Peyer's patch (tissue), 4 donors: ENCODE measurements around the gene FOXG1. TPM values are rescaled to one million over a fixed set of nuclear protein-coding genes. Genes with fewer than 3 reads are reported as not detected.

Source experiments
- DNase-seq, 3 donors: peaks; one replicate each; pipeline ENCODE4 v3.0.0-alpha.2; 2017 to 2019
- H3K27ac ChIP-seq, 4 donors: fragments of 200-600 bp; sonication (generic); one replicate each; pipeline ENCODE4 v1.5.1; 2016 to 2019
- H3K27me3 ChIP-seq, 2 donors: fragments of 200-600 bp; sonication (generic); one replicate each; pipeline ENCODE4 v1.5.1; 2019
- H3K36me3 ChIP-seq, 3 donors: fragments of 200-600 bp; sonication (generic); one replicate each; pipeline ENCODE4 v1.5.1; 2016 to 2019
- H3K4me1 ChIP-seq, 4 donors: fragments of 200-600 bp; sonication (generic); one replicate each; pipeline ENCODE4 v1.5.1; 2016 to 2019
- H3K4me3 ChIP-seq, 4 donors: fragments of 200-600 bp; sonication (generic); 1 replicate in 3 of 4; 2 replicates in 1 of 4; pipeline ENCODE4 v1.5.1; 2016 to 2019; ENCODE audit warnings: mild to moderate bottlenecking in 1 of 4
- H3K9me3 ChIP-seq, 4 donors: fragments of 200-600 bp; sonication (generic); one replicate each; pipeline ENCODE4 v1.5.1; 2016 to 2019; ENCODE audit warnings: mild to moderate bottlenecking in 1 of 4
- CTCF ChIP-seq, 6 experiments: fragments of 450-650 bp in 4 of 6; fragments of 200-600 bp in 2 of 6; sonication (generic) in 1 of 6; IDR thresholded peaks; one replicate each; pipeline ENCODE4 v1.5.1; 2017 to 2019; ENCODE audit warnings: antibody characterized with exemption in 6 of 6, mild to moderate bottlenecking in 3 of 6, moderate library complexity in 1 of 6
- POLR2A ChIP-seq, 2 donors: fragments of 450-650 bp; IDR thresholded peaks; one replicate each; pipeline ENCODE4 v1.5.1; 2017; ENCODE audit warnings: antibody characterized with exemption in 2 of 2, mild to moderate bottlenecking in 2 of 2, moderate library complexity in 2 of 2
- total RNA-seq, 4 donors: library from RNA; depleted of rRNA; stranded (reverse); fragments of >200 nt; gene quantifications; one replicate each; pipeline ENCODE4 v1.1.0, GENCODE V29; 2016

FOXG1 gene
- total RNA-seq, 4 donors from 2014 or later = not detected

GRCh38 chr14:28767030-28767852, 654 bp downstream of the FOXG1 start:
- DNase-seq = no peak
- peaks cover 0 to 36% of the 10 kb centered on the region in 2 donors for H3K27me3 ChIP-seq
- H3K4me1 ChIP-seq = peaks cover 0 to 17% (median 0%) of the 10 kb centered on the region in 4 donors
- TF ChIP-seq POLR2A (IDR thresholded peaks at IDR 0.05) (no peak), CTCF (IDR thresholded peaks at IDR 0.05) (no peak)
- H3K9me3 ChIP-seq = peaks cover 0 to 6% (median 2%) of the 10 kb centered on the region in 4 donors
- no peak overlapping the region for H3K27ac ChIP-seq
- H3K36me3 ChIP-seq = no peaks in the 10 kb centered on the region
- peak overlapping the region in 2 of 4 donors; percentile 8 to 40 for H3K4me3 ChIP-seq

GRCh38 chr14:28767853-28768741, 1.5 kb downstream of the FOXG1 start:
- TF ChIP-seq CTCF (IDR thresholded peaks at IDR 0.05) = no peak
- no peak for TF ChIP-seq POLR2A (IDR thresholded peaks at IDR 0.05)
- Histone ChIP-seq H3K36me3 (no peaks in the 10 kb centered on the region), H3K4me1 (peaks cover 0 to 17% (median 0%) of the 10 kb centered on the region in 4 donors), H3K27ac (no peak overlapping the region), H3K9me3 (peaks cover 0 to 6% (median 2%) of the 10 kb centered on the region in 4 donors), H3K4me3 (no peak overlapping the region), H3K27me3 (peaks cover 0 to 39% of the 10 kb centered on the region in 2 donors)
- no peak for DNase-seq

- no peak for DNase-seq
- TF ChIP-seq POLR2A (IDR thresholded peaks at IDR 0.05) (no peak), CTCF (IDR thresholded peaks at IDR 0.05) (no peak)
- peaks cover 0 to 6% (median 2%) of the 10 kb centered on the region in 4 donors for H3K9me3 ChIP-seq
Observed at GRCh38 chr14:28769276-28769880, 2.8 kb downstream of the FOXG1 start.

GRCh38 chr14:28770061-28770460, 3.5 kb downstream of the FOXG1 start:
- Histone ChIP-seq H3K27me3 (peaks cover 0 to 39% of the 10 kb centered on the region in 2 donors), H3K9me3 (peaks cover 0 to 6% (median 2%) of the 10 kb centered on the region in 4 donors), H3K4me1 (peaks cover 0 to 17% (median 0%) of the 10 kb centered on the region in 4 donors), H3K27ac (no peak overlapping the region), H3K36me3 (no peaks in the 10 kb centered on the region), H3K4me3 (no peak overlapping the region)
- no peak for TF ChIP-seq POLR2A (IDR thresholded peaks at IDR 0.05)
- TF ChIP-seq CTCF (IDR thresholded peaks at IDR 0.05) = no peak
- DNase-seq = no peak

More at GRCh38 chr14:28769276-28769880, 2.8 kb downstream of the FOXG1 start:
- no peak overlapping the region for H3K27ac ChIP-seq
- peaks cover 0 to 40% of the 10 kb centered on the region in 2 donors for H3K27me3 ChIP-seq
- H3K4me1 ChIP-seq = peaks cover 0 to 17% (median 0%) of the 10 kb centered on the region in 4 donors
- H3K36me3 ChIP-seq = no peaks in the 10 kb centered on the region
- H3K4me3 ChIP-seq = no peak overlapping the region

- no peak for DNase-seq
- H3K9me3 ChIP-seq = peaks cover 0 to 6% (median 2%) of the 10 kb centered on the region in 4 donors
- TF ChIP-seq POLR2A (IDR thresholded peaks at IDR 0.05) = no peak
- TF ChIP-seq CTCF (IDR thresholded peaks at IDR 0.05) = no peak
- H3K27me3 ChIP-seq = peaks cover 0 to 35% of the 10 kb centered on the region in 2 donors
- H3K4me1 ChIP-seq = peaks cover 0 to 12% (median 0%) of the 10 kb centered on the region in 4 donors
- H3K36me3 ChIP-seq = no peaks in the 10 kb centered on the region
- H3K4me3 ChIP-seq = no peak overlapping the region
- no peak overlapping the region for H3K27ac ChIP-seq
Observed at GRCh38 chr14:28770630-28771029, 4.0 kb downstream of the FOXG1 start.
